Keratinocyte (primary cell): Measurements from ENCODE around the gene RTEL1.

Experiments used
- EZH2 ChIP-seq: IDR thresholded peaks from one replicate; pipeline ENCODE4 v1.6.1; 2012; ENCODE audit warnings: inconsistent platforms, mild to moderate bottlenecking, low read length, moderate library complexity
- TF ChIP-seq, protein P1 (sequence below), 3 experiments: IDR thresholded peaks in 1 of 3; conservative IDR thresholded peaks in 1 of 3; optimal IDR thresholded peaks in 1 of 3; 2 replicates in 2 of 3; 3 replicates in 1 of 3; pipeline versions ENCODE3 to v1.5.1; 2011; ENCODE audit warnings: low read length in 3 of 3, mild to moderate bottlenecking in 3 of 3, moderate library complexity in 2 of 3, control low read depth in 1 of 3, inconsistent platforms in 1 of 3; ENCODE audit not compliant: insufficient read depth in 2 of 3; ENCODE audit errors: extremely low read depth in 1 of 3

DNA sequence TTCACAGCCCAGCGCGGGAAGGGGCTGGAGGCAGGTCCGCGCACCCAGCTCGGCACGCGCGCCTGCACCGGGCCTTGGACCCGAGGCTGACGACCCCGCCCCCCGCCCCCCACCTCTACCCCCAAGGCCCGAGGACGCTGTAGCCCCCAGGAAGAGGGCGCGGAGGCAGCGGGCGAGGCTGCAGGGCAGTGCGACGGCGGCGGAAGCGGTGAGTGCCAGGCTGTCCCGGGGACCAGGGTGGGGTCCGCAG is 79.5 kb downstream of the RTEL1 start:
- TF ChIP-seq, protein P1, sequence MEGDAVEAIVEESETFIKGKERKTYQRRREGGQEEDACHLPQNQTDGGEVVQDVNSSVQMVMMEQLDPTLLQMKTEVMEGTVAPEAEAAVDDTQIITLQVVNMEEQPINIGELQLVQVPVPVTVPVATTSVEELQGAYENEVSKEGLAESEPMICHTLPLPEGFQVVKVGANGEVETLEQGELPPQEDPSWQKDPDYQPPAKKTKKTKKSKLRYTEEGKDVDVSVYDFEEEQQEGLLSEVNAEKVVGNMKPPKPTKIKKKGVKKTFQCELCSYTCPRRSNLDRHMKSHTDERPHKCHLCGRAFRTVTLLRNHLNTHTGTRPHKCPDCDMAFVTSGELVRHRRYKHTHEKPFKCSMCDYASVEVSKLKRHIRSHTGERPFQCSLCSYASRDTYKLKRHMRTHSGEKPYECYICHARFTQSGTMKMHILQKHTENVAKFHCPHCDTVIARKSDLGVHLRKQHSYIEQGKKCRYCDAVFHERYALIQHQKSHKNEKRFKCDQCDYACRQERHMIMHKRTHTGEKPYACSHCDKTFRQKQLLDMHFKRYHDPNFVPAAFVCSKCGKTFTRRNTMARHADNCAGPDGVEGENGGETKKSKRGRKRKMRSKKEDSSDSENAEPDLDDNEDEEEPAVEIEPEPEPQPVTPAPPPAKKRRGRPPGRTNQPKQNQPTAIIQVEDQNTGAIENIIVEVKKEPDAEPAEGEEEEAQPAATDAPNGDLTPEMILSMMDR (optimal IDR thresholded peaks at IDR 0.05 in 1 of 3, IDR thresholded peaks at IDR 0.05 in 1 of 3, conservative IDR thresholded peaks at IDR 0.05 in 1 of 3; ENCODE audit: extremely low read depth in 1 of 3, insufficient read depth in 2 of 3, low read length in 3 of 3), result no peak
- TF ChIP-seq EZH2, result no peak
